Gastroesophageal sphincter (tissue), 4 donors: ENCODE measurements around the gene WNT7A. TPM values are rescaled to one million over a fixed set of nuclear protein-coding genes. Genes with fewer than 3 reads are reported as not detected.

Source experiments
- ATAC-seq: fragments of 150-250 bp; one replicate; pipeline ENCODE4 v1.9.1; 2016; ENCODE audit warnings: mild to moderate bottlenecking, moderate library complexity
- H3K27ac ChIP-seq, 4 donors: fragments of 200-600 bp; sonication (generic) in 3 of 4; 1 replicate in 3 of 4; 2 replicates in 1 of 4; pipeline ENCODE4 v1.5.1; 2016 to 2019
- H3K27me3 ChIP-seq: fragments of 200-600 bp; sonication (generic); one replicate; pipeline ENCODE4 v1.5.1; 2019
- H3K36me3 ChIP-seq, 2 donors: fragments of 200-600 bp; sonication (generic); one replicate each; pipeline ENCODE4 v1.5.1; 2019; ENCODE audit warnings: control low read depth in 1 of 2
- H3K4me1 ChIP-seq, 3 donors: fragments of 200-600 bp; sonication (generic); 1 replicate in 2 of 3; 2 replicates in 1 of 3; pipeline ENCODE4 v1.5.1; 2016 to 2019; ENCODE audit warnings: control low read depth in 2 of 3
- H3K4me3 ChIP-seq, 2 donors: fragments of 200-600 bp; sonication (generic); one replicate each; pipeline ENCODE4 v1.5.1; 2019; ENCODE audit warnings: mild to moderate bottlenecking in 1 of 2, moderate library complexity in 1 of 2
- H3K9me3 ChIP-seq, 3 donors: fragments of 200-600 bp; sonication (generic); one replicate each; pipeline ENCODE4 v1.5.1; 2017 to 2019; ENCODE audit warnings: control low read depth in 2 of 3
- CTCF ChIP-seq, 4 experiments: fragments of 200-600 bp in 2 of 4; fragments of 450-650 bp in 2 of 4; sonication (generic) in 1 of 4; IDR thresholded peaks; one replicate each; pipeline ENCODE4 v1.5.1; 2017 to 2019; ENCODE audit warnings: antibody characterized with exemption in 4 of 4, mild to moderate bottlenecking in 2 of 4, moderate library complexity in 2 of 4
- EP300 ChIP-seq: sonication (generic); formaldehyde crosslinking; IDR thresholded peaks from one replicate; pipeline ENCODE4 v1.6.1; 2017; ENCODE audit warnings: antibody characterized with exemption, mild to moderate bottlenecking
- POLR2A ChIP-seq, 2 donors: fragments of 450-650 bp; IDR thresholded peaks; one replicate each; pipeline ENCODE4 v1.6.1; 2017; ENCODE audit warnings: antibody characterized with exemption in 2 of 2, mild to moderate bottlenecking in 2 of 2, moderate library complexity in 1 of 2
- POLR2AphosphoS5 ChIP-seq: sonication (generic); formaldehyde crosslinking; IDR thresholded peaks from one replicate; pipeline ENCODE4 v1.6.1; 2017; ENCODE audit warnings: antibody characterized with exemption
- WGBS, 2 donors: methylation state at CpG; one replicate each; pipeline ENCODE4 v1.1.5; 2018; ENCODE audit warnings: low coverage in 1 of 2; 5-methylcytosine and 5-hydroxymethylcytosine counted together
- total RNA-seq, 4 donors: library from RNA; depleted of rRNA; stranded (reverse); fragments of >200 nt; gene quantifications; one replicate each; pipeline ENCODE4 v1.1.0, GENCODE V29; 2016

WNT7A gene
- total RNA-seq, 4 donors from 2014 or later = 0.13 to 0.77 TPM; not detected in 2

- H3K27ac ChIP-seq = no peak overlapping the region
- 70 to 88% methylated on average over 2 to 4 of the region's 9 CpGs for WGBS, 2 donors
- no peak for ATAC-seq
- no peak overlapping the region for H3K4me3 ChIP-seq
- TF ChIP-seq EP300 (no peak), POLR2AphosphoS5 (no peak), CTCF (IDR thresholded peaks at IDR 0.05) (no peak), POLR2A (IDR thresholded peaks at IDR 0.05) (no peak)
- no peaks in the 10 kb centered on the region for H3K36me3 ChIP-seq
- H3K27me3 ChIP-seq = peaks cover 35% of the 10 kb centered on the region
- H3K9me3 ChIP-seq = peaks cover 0 to 16% (median 0%) of the 10 kb centered on the region in 3 donors
- H3K4me1 ChIP-seq = no peaks in the 10 kb centered on the region
Observed at GRCh38 chr3:13770170-13771169, 109.4 kb downstream of the WNT7A start.

DNA sequence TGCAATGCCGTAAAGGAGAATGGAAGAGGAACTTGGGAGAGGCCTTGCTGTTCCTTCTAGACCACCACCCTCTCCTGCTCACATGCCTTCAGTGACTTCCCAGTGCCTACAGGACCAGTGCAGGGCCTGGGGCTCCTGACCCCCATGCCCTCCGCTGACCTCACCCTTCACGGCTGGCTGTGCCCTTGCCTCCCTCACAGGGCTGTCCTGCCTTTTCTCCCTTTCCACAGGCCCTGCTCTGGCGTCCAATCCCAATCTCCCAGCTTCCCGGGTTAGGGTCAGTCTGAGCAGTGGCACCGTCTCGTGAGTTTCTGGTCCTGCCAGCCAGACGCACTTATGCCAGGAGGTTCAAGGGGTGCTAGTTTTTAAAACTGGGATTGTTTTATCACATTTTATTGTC lies 110.4 kb downstream of the WNT7A start:
- 73 to 86% methylated on average over 2 to 8 of the region's 8 CpGs for WGBS, 2 donors
- TF ChIP-seq EP300 = no peak
- no peak for TF ChIP-seq CTCF (IDR thresholded peaks at IDR 0.05)
- no peak for TF ChIP-seq POLR2AphosphoS5
- TF ChIP-seq POLR2A (IDR thresholded peaks at IDR 0.05) = no peak

GRCh38 chr3:13768453-13768852 lies 111.4 kb downstream of the WNT7A start:
- no CpG with 5 or more reads among the region's 11 CpGs for WGBS, 2 donors
- no peaks in the 10 kb centered on the region for H3K36me3 ChIP-seq
- H3K9me3 ChIP-seq = peaks cover 0 to 16% (median 0%) of the 10 kb centered on the region in 3 donors
- no peak for ATAC-seq
- H3K27ac ChIP-seq = no peak overlapping the region
- peaks cover 35% of the 10 kb centered on the region for H3K27me3 ChIP-seq
- TF ChIP-seq CTCF (IDR thresholded peaks at IDR 0.05) = no peak
- no peak for TF ChIP-seq EP300
- TF ChIP-seq POLR2A (IDR thresholded peaks at IDR 0.05) = no peak
- no peak for TF ChIP-seq POLR2AphosphoS5
- H3K4me1 ChIP-seq = no peaks in the 10 kb centered on the region
- H3K4me3 ChIP-seq = no peak overlapping the region

More for the DNA sequence above, 110.4 kb downstream of the WNT7A start:
- peaks cover 35% of the 10 kb centered on the region for H3K27me3 ChIP-seq
- ATAC-seq = no peak
- no peak overlapping the region for H3K27ac ChIP-seq
- H3K36me3 ChIP-seq = no peaks in the 10 kb centered on the region
- no peaks in the 10 kb centered on the region for H3K4me1 ChIP-seq
- H3K9me3 ChIP-seq = peaks cover 0 to 16% (median 0%) of the 10 kb centered on the region in 3 donors
- no peak overlapping the region for H3K4me3 ChIP-seq

DNA sequence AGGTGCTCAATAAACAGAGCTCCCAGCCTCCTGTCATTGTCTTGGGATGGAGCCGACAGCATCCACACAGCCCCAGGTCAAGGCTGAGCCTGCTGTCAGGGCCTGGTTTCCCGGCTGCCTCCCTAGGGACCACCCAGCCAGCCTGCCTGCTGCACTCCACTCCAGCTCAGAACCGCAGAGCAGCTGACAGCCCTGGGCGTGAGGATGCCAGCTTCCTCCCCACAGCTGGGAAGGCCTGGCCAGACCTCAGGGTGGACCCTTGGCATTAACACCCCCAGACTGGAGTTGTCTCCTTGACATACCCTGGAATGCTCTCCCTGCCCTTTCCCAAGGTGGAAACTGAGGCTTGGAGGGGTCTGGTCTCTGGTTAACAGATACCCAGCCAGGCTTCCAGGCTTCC lies 112.0 kb downstream of the WNT7A start:
- WGBS, 2 donors = 20% methylated on average over 1 of the region's 4 CpGs; no CpG with 5 or more reads in 1 of the 2 donors
- no peak overlapping the region for H3K27ac ChIP-seq
- H3K27me3 ChIP-seq = peaks cover 35% of the 10 kb centered on the region
- H3K9me3 ChIP-seq = peaks cover 0 to 19% (median 0%) of the 10 kb centered on the region in 3 donors
- no peak overlapping the region for H3K4me3 ChIP-seq
- no peaks in the 10 kb centered on the region for H3K36me3 ChIP-seq
- H3K4me1 ChIP-seq = no peaks in the 10 kb centered on the region
- no peak for TF ChIP-seq POLR2AphosphoS5
- TF ChIP-seq EP300 = no peak
- no peak for TF ChIP-seq CTCF (IDR thresholded peaks at IDR 0.05)
- TF ChIP-seq POLR2A (IDR thresholded peaks at IDR 0.05) = no peak
- ATAC-seq = no peak
